Lung (tissue), 12 donors: ENCODE measurements around the gene NUDT17. TPM values are rescaled to one million over a fixed set of nuclear protein-coding genes. Genes with fewer than 3 reads are reported as not detected.

Experiments used
- ATAC-seq: fragments of 200-7000 bp; cut with Tn5 transposase; one replicate; pipeline ENCODE4 v1.9.1; 2020; ENCODE audit warnings: moderate number of reproducible peaks; ENCODE audit not compliant: insufficient read depth, low FRiP score
- DNase-seq, 3 donors: peaks; one replicate each; pipeline ENCODE4 v3.0.0-alpha.2; 2013 to 2017
- H3K27ac ChIP-seq, 2 donors: one replicate each; pipeline ENCODE4 v1.5.1; 2013; ENCODE audit warnings: mild to moderate bottlenecking in 2 of 2, moderate library complexity in 2 of 2, control low read depth in 1 of 2, inconsistent platforms in 1 of 2, low read depth in 1 of 2, low read length in 1 of 2
- H3K27me3 ChIP-seq, 3 donors: one replicate each; pipeline ENCODE4 v1.5.1; 2013; ENCODE audit warnings: low read length in 2 of 3; ENCODE audit not compliant: control insufficient read depth in 3 of 3, insufficient read depth in 3 of 3
- H3K36me3 ChIP-seq, 4 donors: one replicate each; pipeline ENCODE4 v1.5.1; 2013; ENCODE audit warnings: low read length in 4 of 4, mild to moderate bottlenecking in 1 of 4, moderate library complexity in 1 of 4; ENCODE audit not compliant: control insufficient read depth in 4 of 4, insufficient read depth in 4 of 4
- H3K4me1 ChIP-seq, 5 donors: one replicate each; pipeline ENCODE4 v1.5.1; 2013; ENCODE audit warnings: low read length in 5 of 5, mild to moderate bottlenecking in 2 of 5, moderate library complexity in 1 of 5; ENCODE audit not compliant: control insufficient read depth in 5 of 5, insufficient read depth in 5 of 5
- H3K4me3 ChIP-seq: one replicate; pipeline ENCODE4 v1.5.1; 2013; ENCODE audit warnings: mild to moderate bottlenecking, control low read depth, moderate library complexity
- H3K9ac ChIP-seq, 2 donors: one replicate each; pipeline ENCODE4 v1.5.1; 2013; ENCODE audit warnings: low read length in 2 of 2, control low read depth in 1 of 2; ENCODE audit not compliant: insufficient read depth in 1 of 2
- H3K9me3 ChIP-seq, 4 donors: one replicate each; pipeline ENCODE4 v1.5.1; 2013; ENCODE audit warnings: low read length in 3 of 4, mild to moderate bottlenecking in 1 of 4, moderate library complexity in 1 of 4; ENCODE audit not compliant: control insufficient read depth in 4 of 4, insufficient read depth in 3 of 4
- WGBS, 2 donors: extraction: QIAGEN DNeasy Blood & Tissue Kit; methylation state at CpG; one replicate each; pipeline ENCODE4 v1.1.7; 2013; 5-methylcytosine and 5-hydroxymethylcytosine counted together
- polyA plus RNA-seq, 2 donors: library from polyadenylated mRNA; stranded (reverse); fragments of 200-250 nt; gene quantifications; one replicate each; pipeline ENCODE4 v1.2.1, GENCODE V29; 2013
- total RNA-seq, 2 donors: library from RNA; depleted of rRNA in 1 of 2; stranded (reverse); fragments of >200 nt in 1 of 2; gene quantifications; one replicate each; pipeline ENCODE4 v1.2.1, GENCODE V29; 2014 to 2021
- TF ChIP-seq, protein P1 (sequence below): IDR thresholded peaks from 2 replicates; pipeline ENCODE4 v1.5.1; 2012; ENCODE audit warnings: mild to moderate bottlenecking; ENCODE audit errors: control extremely low read depth, extremely low read depth
- donor health status: control.
- donor health status: control.
- donor health status: Bipolar disorder and iron deficiency.
- donor health status: healthy.
- donor health status: DM: yes; HTN: yes; CAD: no.

The NUDT17 gene
- total and polyA plus RNA-seq, 4 donors = 1.6 to 6.2 (median 3.5) TPM

DNA sequence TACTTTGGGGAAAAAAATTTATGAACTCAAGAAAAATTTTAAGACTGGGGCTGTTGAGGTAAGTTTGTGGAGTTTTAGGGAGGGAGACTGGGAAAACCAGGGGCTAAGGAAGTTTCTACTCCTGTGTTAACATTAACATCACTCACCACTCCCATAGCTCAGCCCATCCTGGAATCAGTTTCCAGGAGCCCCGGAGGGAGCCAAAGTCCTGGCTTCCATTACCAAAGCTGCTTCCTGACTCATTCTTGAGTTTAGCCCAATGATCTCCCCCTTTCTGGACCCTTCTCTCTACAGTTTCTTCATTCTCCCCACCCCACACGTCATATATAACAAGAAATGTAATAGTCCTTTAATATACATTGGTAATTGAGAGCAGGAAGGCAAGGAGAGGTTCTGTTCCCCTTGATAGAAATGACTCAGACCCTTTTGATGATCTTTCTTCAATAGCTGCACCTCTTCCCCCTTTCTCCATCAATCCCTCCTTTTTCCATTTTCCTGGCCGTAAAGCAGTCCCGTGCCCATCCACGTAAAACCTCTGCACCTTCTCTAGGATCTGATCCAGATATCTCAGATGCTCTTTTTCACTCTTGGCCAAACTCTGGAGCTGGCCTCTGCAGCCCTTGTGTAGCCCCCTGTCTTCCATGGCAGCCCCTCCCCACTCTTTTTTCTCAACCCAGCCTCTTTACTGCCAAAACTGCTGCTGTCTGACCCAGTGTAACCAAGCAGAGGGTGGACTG is 18.0 kb downstream of the NUDT17 start:
- TF ChIP-seq, protein P1, sequence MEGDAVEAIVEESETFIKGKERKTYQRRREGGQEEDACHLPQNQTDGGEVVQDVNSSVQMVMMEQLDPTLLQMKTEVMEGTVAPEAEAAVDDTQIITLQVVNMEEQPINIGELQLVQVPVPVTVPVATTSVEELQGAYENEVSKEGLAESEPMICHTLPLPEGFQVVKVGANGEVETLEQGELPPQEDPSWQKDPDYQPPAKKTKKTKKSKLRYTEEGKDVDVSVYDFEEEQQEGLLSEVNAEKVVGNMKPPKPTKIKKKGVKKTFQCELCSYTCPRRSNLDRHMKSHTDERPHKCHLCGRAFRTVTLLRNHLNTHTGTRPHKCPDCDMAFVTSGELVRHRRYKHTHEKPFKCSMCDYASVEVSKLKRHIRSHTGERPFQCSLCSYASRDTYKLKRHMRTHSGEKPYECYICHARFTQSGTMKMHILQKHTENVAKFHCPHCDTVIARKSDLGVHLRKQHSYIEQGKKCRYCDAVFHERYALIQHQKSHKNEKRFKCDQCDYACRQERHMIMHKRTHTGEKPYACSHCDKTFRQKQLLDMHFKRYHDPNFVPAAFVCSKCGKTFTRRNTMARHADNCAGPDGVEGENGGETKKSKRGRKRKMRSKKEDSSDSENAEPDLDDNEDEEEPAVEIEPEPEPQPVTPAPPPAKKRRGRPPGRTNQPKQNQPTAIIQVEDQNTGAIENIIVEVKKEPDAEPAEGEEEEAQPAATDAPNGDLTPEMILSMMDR = no peak
- no peak for DNase-seq
- 82 to 91% methylated on average over 5 of the region's 5 CpGs for WGBS, 2 donors
- Histone ChIP-seq H3K27ac (no peak overlapping the region), H3K36me3 (peaks cover 0 to 18% (median 2%) of the 10 kb centered on the region in 4 donors), H3K4me3 (no peak overlapping the region), H3K9ac (no peak overlapping the region), H3K27me3 (no peaks in the 10 kb centered on the region), H3K9me3 (no peaks in the 10 kb centered on the region), H3K4me1 (peaks cover 0 to 11% (median 0%) of the 10 kb centered on the region in 5 donors)
- ATAC-seq = no peak

DNA sequence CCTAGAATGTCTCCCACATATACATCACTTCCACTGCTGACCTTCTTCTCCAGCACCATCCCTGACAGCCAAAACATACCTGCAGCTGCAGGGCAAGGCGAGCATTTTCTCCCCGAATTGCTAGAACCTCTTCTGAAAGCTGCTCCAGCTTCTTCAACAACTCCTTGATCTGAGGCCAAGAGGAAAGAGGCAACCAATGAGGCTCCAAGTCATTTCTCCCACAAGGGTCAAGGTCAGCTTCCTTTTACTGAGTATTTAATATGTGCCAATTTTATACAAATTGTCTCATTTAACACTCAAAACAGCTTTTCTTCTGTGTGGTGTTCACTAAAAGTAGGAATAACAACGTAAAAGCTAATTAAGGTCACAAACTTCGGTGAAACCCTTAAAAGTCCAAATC is 22.8 kb downstream of the NUDT17 start:
- TF ChIP-seq, protein P1 = no peak
- H3K9ac ChIP-seq = no peak overlapping the region
- peaks cover 0 to 16% (median 1%) of the 10 kb centered on the region in 5 donors for H3K4me1 ChIP-seq
- no peaks in the 10 kb centered on the region for H3K9me3 ChIP-seq
- no peak overlapping the region for H3K4me3 ChIP-seq
- H3K36me3 ChIP-seq = peaks cover 0 to 18% (median 2%) of the 10 kb centered on the region in 4 donors
- no peak overlapping the region for H3K27ac ChIP-seq
- ATAC-seq (no peak), DNase-seq (no peak)
- H3K27me3 ChIP-seq = peaks cover 0 to 2% (median 0%) of the 10 kb centered on the region in 3 donors
- WGBS, 2 donors = 71 to 91% methylated on average over 4 of the region's 4 CpGs

- ATAC-seq (peak; percentile 67), DNase-seq (peak; percentile 77 to 93 (median 83))
- Histone ChIP-seq H3K27me3 (peaks cover 0 to 2% (median 0%) of the 10 kb centered on the region in 3 donors), H3K9ac (peak overlapping the region; percentile 55 to 91), H3K4me1 (peaks cover 0 to 19% (median 1%) of the 10 kb centered on the region in 5 donors), H3K9me3 (no peaks in the 10 kb centered on the region), H3K4me3 (no peak overlapping the region), H3K27ac (peak overlapping the region in 1 of 2 donors; percentile 30), H3K36me3 (peaks cover 0 to 5% (median 2%) of the 10 kb centered on the region in 4 donors)
- 20 to 30% methylated on average over 47 of the region's 47 CpGs for WGBS, 2 donors
- TF ChIP-seq, protein P1 = no peak
These were observed 26.8 kb downstream of the NUDT17 start for GRCh38 chr1:145871994-145872924.
